NT2/D1 (cell line): ENCODE results near the gene GPSM1.

ENCODE experiments used
- DNase-seq: peaks from one replicate; pipeline ENCODE4 v3.0.0-alpha.2; 2011; ENCODE audit warnings: low read depth, low spot score
- H3K27me3 ChIP-seq: 2 replicates; pipeline ENCODE4 v1.6.0; 2011; ENCODE audit warnings: mild to moderate bottlenecking; ENCODE audit not compliant: insufficient read length, insufficient read depth
- H3K36me3 ChIP-seq: 2 replicates; pipeline ENCODE4 v1.6.1; 2011; ENCODE audit warnings: mild to moderate bottlenecking, low read length, mixed read lengths; ENCODE audit not compliant: insufficient read depth, insufficient read length
- H3K4me1 ChIP-seq: 2 replicates; pipeline ENCODE4 v1.5.1; 2011; ENCODE audit not compliant: insufficient read depth, insufficient read length
- H3K4me3 ChIP-seq: 2 replicates; pipeline ENCODE4 v1.5.1; 2011; ENCODE audit warnings: low read depth; ENCODE audit not compliant: insufficient read length
- H3K9ac ChIP-seq: 2 replicates; pipeline ENCODE4 v1.6.0; 2011; ENCODE audit warnings: low read depth; ENCODE audit not compliant: insufficient read length
- H3K9me3 ChIP-seq: 2 replicates; pipeline ENCODE4 v1.5.1; 2011; ENCODE audit warnings: mild to moderate bottlenecking, low read length; ENCODE audit not compliant: insufficient read depth
- SUZ12 ChIP-seq: IDR thresholded peaks from 2 replicates; pipeline ENCODE4 v1.6.1; 2011; ENCODE audit not compliant: insufficient read length, insufficient read depth; ENCODE audit errors: extremely low read depth
- YY1 ChIP-seq: IDR thresholded peaks from 2 replicates; pipeline ENCODE4 v1.6.1; 2011; ENCODE audit not compliant: insufficient read length, insufficient read depth
- ZNF274 ChIP-seq: IDR thresholded peaks from 2 replicates; pipeline ENCODE4 v1.6.1; 2011; ENCODE audit warnings: mild to moderate bottlenecking, low read depth, low read length

Gene GPSM1

GRCh38 chr9:136323371-136323789 is 4.0 kb upstream of the GPSM1 start:
- no peak overlapping the region for H3K4me3 ChIP-seq
- TF ChIP-seq SUZ12 (no peak), YY1 (no peak), ZNF274 (no peak)
- H3K27me3 ChIP-seq = no peaks in the 10 kb centered on the region
- no peaks in the 10 kb centered on the region for H3K9me3 ChIP-seq
- no peak overlapping the region for H3K9ac ChIP-seq
- no peak for DNase-seq
- H3K4me1 ChIP-seq = peaks cover 33% of the 10 kb centered on the region
- no peaks in the 10 kb centered on the region for H3K36me3 ChIP-seq

DNA sequence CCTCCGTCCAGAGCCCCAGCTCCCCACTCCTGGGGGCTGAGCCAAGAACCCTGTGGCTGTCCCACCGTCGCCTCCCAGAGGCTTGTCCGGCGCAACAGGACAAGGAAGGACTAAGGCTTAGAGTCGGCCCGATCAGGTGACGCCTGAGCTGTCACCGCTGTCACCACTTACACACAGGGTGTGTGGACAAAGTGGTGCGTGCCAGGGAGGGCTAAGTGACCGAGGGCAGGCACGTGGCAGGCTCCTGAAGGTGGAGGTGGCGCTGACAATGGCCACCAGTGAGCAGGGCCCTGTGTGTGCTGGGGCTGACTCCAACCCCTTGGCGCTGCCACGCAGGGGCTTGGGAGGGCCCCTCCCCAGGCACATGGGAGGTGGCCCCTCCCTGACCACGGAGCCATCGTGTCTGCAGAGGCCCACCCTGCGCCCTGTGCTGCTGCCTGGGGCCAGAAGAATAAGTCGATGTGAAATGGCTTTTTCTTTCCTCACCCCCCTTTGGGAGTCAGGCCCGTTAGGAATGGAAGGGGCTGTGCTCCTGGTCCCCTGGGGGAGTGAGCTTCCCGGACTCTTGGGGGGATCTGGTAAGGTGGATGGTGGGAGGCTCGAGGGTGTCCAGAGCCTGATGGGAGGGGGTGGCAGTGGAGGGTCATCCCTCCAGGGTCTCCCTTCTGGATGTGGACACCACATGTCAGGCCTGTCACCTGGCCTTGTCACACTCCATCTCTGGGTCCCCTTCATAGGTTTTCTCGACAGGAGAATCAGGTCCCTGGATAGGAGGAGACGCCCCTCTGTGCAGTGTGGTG is 2.6 kb upstream of the GPSM1 start:
- TF ChIP-seq ZNF274 (no peak), YY1 (no peak), SUZ12 (no peak)
- no peaks in the 10 kb centered on the region for H3K27me3 ChIP-seq
- no peak overlapping the region for H3K9ac ChIP-seq
- H3K4me1 ChIP-seq = peaks cover 41% of the 10 kb centered on the region
- no peak overlapping the region for H3K4me3 ChIP-seq
- no peaks in the 10 kb centered on the region for H3K9me3 ChIP-seq
- DNase-seq = no peak
- no peaks in the 10 kb centered on the region for H3K36me3 ChIP-seq

DNA sequence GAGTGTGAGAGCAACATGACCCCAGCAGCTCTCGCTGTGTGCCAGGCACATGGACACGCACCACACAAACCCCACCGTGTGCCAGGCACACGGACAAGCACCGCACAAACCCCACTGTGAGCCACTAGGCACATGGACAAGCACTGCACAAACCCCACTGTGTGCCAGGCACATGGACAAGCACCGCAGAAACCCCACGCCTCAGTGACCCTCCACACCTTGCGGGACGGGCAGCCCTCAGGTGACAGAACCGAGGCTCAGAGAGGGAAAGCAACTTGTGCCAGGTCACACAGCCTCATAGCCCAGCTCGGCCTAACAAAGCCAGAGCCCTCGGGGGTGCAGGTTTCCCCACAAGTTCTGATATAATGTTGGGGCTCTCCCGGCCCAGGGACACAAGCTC is 2.0 kb upstream of the GPSM1 start:
- H3K9me3 ChIP-seq = no peaks in the 10 kb centered on the region
- H3K9ac ChIP-seq = no peak overlapping the region
- DNase-seq = no peak
- H3K36me3 ChIP-seq = no peaks in the 10 kb centered on the region
- no peak for TF ChIP-seq ZNF274
- TF ChIP-seq SUZ12 = no peak
- TF ChIP-seq YY1 = no peak
- peaks cover 46% of the 10 kb centered on the region for H3K4me1 ChIP-seq
- H3K4me3 ChIP-seq = no peak overlapping the region
- no peaks in the 10 kb centered on the region for H3K27me3 ChIP-seq

GRCh38 chr9:136326061-136326760 is 1.1 kb upstream of the GPSM1 start:
- DNase-seq = peak; percentile 50
- TF ChIP-seq YY1 (no peak), SUZ12 (no peak), ZNF274 (no peak)
- Histone ChIP-seq H3K4me1 (peaks cover 46% of the 10 kb centered on the region), H3K4me3 (peak overlapping the region; percentile 44), H3K27me3 (no peaks in the 10 kb centered on the region), H3K9ac (peak overlapping the region; percentile 78), H3K9me3 (no peaks in the 10 kb centered on the region), H3K36me3 (no peaks in the 10 kb centered on the region)

GRCh38 chr9:136326761-136327303 is 507 bp upstream of the GPSM1 start:
- Histone ChIP-seq H3K9ac (peak overlapping the region; percentile 78), H3K36me3 (no peaks in the 10 kb centered on the region), H3K4me3 (peak overlapping the region; percentile 44), H3K4me1 (peaks cover 46% of the 10 kb centered on the region), H3K27me3 (no peaks in the 10 kb centered on the region), H3K9me3 (no peaks in the 10 kb centered on the region)
- TF ChIP-seq ZNF274 = no peak
- no peak for TF ChIP-seq YY1
- no peak for TF ChIP-seq SUZ12
- no peak for DNase-seq

- H3K9me3 ChIP-seq = no peaks in the 10 kb centered on the region
- peak overlapping the region; percentile 42 for H3K4me3 ChIP-seq
- H3K4me1 ChIP-seq = peaks cover 47% of the 10 kb centered on the region
- H3K27me3 ChIP-seq = no peaks in the 10 kb centered on the region
- no peak for DNase-seq
- TF ChIP-seq ZNF274 = no peak
- no peak for TF ChIP-seq SUZ12
- TF ChIP-seq YY1 = no peak
- H3K9ac ChIP-seq = peak overlapping the region; percentile 72
- H3K36me3 ChIP-seq = peaks cover 7% of the 10 kb centered on the region
Observed at GRCh38 chr9:136328011-136328621, 777 bp downstream of the GPSM1 start.

DNA sequence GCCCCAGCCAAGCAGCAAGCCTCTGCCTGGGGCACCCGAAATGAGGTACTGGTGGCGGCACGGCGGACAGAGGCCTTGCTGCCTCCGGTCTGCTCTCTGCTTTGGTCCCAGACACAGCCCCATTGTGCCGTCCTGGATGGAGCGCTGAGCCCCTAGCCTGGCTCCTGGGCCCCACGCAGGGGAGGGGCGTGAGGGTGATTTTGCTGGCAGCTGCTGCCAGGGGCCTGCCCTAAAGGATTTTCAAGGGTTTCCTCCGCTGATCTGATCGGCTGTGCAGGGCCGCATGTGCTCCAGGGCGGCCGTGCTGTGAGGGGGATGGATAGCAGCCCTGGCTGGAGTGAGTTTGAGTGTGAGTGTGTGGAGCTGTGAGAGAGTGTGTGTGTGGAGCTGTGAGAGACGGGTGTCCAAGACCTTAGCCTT is 1.3 kb downstream of the GPSM1 start:
- Histone ChIP-seq H3K36me3 (peaks cover 7% of the 10 kb centered on the region), H3K27me3 (no peaks in the 10 kb centered on the region), H3K9ac (peak overlapping the region; percentile 72), H3K4me3 (no peak overlapping the region), H3K9me3 (no peaks in the 10 kb centered on the region), H3K4me1 (peaks cover 52% of the 10 kb centered on the region)
- no peak for DNase-seq
- TF ChIP-seq SUZ12 = no peak
- TF ChIP-seq ZNF274 = no peak
- no peak for TF ChIP-seq YY1
